RWPE2 (cell line): ENCODE measurements around the gene PLCD1.

Experiments used
- ATAC-seq: fragments of 200-7000 bp; cut with Tn5 transposase; 3 replicates; pipeline ENCODE4 v1.9.1; 2021; ENCODE audit warnings: low read depth
- DNase-seq: peaks from one replicate; pipeline ENCODE4 v3.0.0-alpha.2; 2020; ENCODE audit warnings: low spot score
- H3K27ac ChIP-seq: fragments of 450-650 bp; 2 replicates; pipeline ENCODE4 v1.5.1; 2017; ENCODE audit warnings: mild to moderate bottlenecking; ENCODE audit not compliant: poor library complexity, severe bottlenecking
- H3K27me3 ChIP-seq: fragments of 250-450 bp; sonication (Bioruptor Pico); 2 replicates; pipeline ENCODE4 v1.5.1; 2021; ENCODE audit warnings: mild to moderate bottlenecking, moderate library complexity; ENCODE audit not compliant: insufficient read depth, poor library complexity, severe bottlenecking
- H3K36me3 ChIP-seq: fragments of 250-450 bp; sonication (Bioruptor Pico); 2 replicates; pipeline ENCODE4 v1.5.1; 2020; ENCODE audit warnings: low read depth, mild to moderate bottlenecking, moderate library complexity
- H3K4me1 ChIP-seq: fragments of 250-450 bp; sonication (Bioruptor Pico); 2 replicates; pipeline ENCODE4 v1.5.1; 2021; ENCODE audit warnings: mild to moderate bottlenecking, moderate library complexity; ENCODE audit not compliant: insufficient read depth, poor library complexity, severe bottlenecking
- H3K4me3 ChIP-seq: fragments of 250-450 bp; sonication (Bioruptor Pico); 2 replicates; pipeline ENCODE4 v1.5.1; 2021; ENCODE audit warnings: mild to moderate bottlenecking, moderate library complexity; ENCODE audit not compliant: severe bottlenecking
- H3K9me3 ChIP-seq: fragments of 250-450 bp; sonication (Bioruptor Pico); 2 replicates; pipeline ENCODE4 v1.5.1; 2021; ENCODE audit warnings: mild to moderate bottlenecking, moderate library complexity; ENCODE audit not compliant: severe bottlenecking
- CTCF ChIP-seq: fragments of 450-650 bp; IDR thresholded peaks from one replicate; pipeline ENCODE4 v1.5.1; 2017; ENCODE audit warnings: mild to moderate bottlenecking, moderate library complexity; ENCODE audit not compliant: poor library complexity, severe bottlenecking

Gene PLCD1

GRCh38 chr3:37963635-37964034, 65.8 kb downstream of the PLCD1 start:
- Histone ChIP-seq H3K27me3 (no peaks in the 10 kb centered on the region), H3K27ac (no peak overlapping the region), H3K4me3 (no peak overlapping the region), H3K4me1 (no peaks in the 10 kb centered on the region), H3K9me3 (no peaks in the 10 kb centered on the region), H3K36me3 (peaks cover 13% of the 10 kb centered on the region)
- ATAC-seq (no peak), DNase-seq (no peak)
- no peak for TF ChIP-seq CTCF

GRCh38 chr3:37963016-37963415, 66.4 kb downstream of the PLCD1 start:
- Histone ChIP-seq H3K9me3 (no peaks in the 10 kb centered on the region), H3K4me1 (no peaks in the 10 kb centered on the region), H3K4me3 (no peak overlapping the region), H3K36me3 (peaks cover 13% of the 10 kb centered on the region), H3K27me3 (no peaks in the 10 kb centered on the region), H3K27ac (no peak overlapping the region)
- DNase-seq (no peak), ATAC-seq (no peak)
- TF ChIP-seq CTCF: no peak

GRCh38 chr3:37961622-37962431, 67.6 kb downstream of the PLCD1 start:
- Histone ChIP-seq H3K9me3 (no peaks in the 10 kb centered on the region), H3K4me1 (no peaks in the 10 kb centered on the region), H3K27ac (no peak overlapping the region), H3K4me3 (no peak overlapping the region), H3K27me3 (no peaks in the 10 kb centered on the region), H3K36me3 (peaks cover 10% of the 10 kb centered on the region)
- DNase-seq (no peak), ATAC-seq (no peak)
- TF ChIP-seq CTCF: no peak

GRCh38 chr3:37957539-37957936, 71.9 kb downstream of the PLCD1 start:
- Histone ChIP-seq H3K4me3 (no peak overlapping the region), H3K36me3 (peaks cover 13% of the 10 kb centered on the region), H3K9me3 (no peaks in the 10 kb centered on the region), H3K27ac (no peak overlapping the region), H3K4me1 (no peaks in the 10 kb centered on the region), H3K27me3 (no peaks in the 10 kb centered on the region)
- TF ChIP-seq CTCF: no peak
- DNase-seq (no peak), ATAC-seq (no peak)
